Stimulated activated naive CD8-positive, alpha-beta T cell treated with anti-CD3 and anti-CD28 coated beads, Interleukin-15, amount 100 ng/mL, for 72 hours (primary cell): ENCODE results near the gene CATSPERB.
A peak's percentile ranks its signal among the peaks of the same experiment; 100 is the strongest.
"Not testable (repeated sequence)": the region's sequence is repeated elsewhere in the genome, so short reads cannot be mapped to it uniquely, and the experiment has no call there.

Source experiments
- ATAC-seq: fragments of 150-1000 bp; cut with Tn5 transposase; 2 replicates; pipeline ENCODE4 v1.10.0; 2021; ENCODE audit warnings: mild to moderate bottlenecking, moderate library complexity
- DNase-seq, 2 donors: peaks; one replicate each; pipeline ENCODE4 v3.0.0; 2021 to 2022
- H3K27ac Mint-ChIP-seq, 2 donors: one replicate each; pipeline ENCODE4 v1.8.0; 2022; ENCODE audit warnings: mild to moderate bottlenecking in 2 of 2, mixed read lengths in 2 of 2, moderate library complexity in 2 of 2
- H3K27me3 Mint-ChIP-seq: one replicate; pipeline ENCODE4 v1.8.0; 2022; ENCODE audit warnings: mixed read lengths
- H3K4me1 Mint-ChIP-seq: one replicate; pipeline ENCODE4 v1.8.0; 2022; ENCODE audit warnings: mild to moderate bottlenecking, mixed read lengths
- H3K4me3 Mint-ChIP-seq, 2 donors: one replicate each; pipeline ENCODE4 v1.8.0; 2022; ENCODE audit warnings: mild to moderate bottlenecking in 2 of 2, mixed read lengths in 2 of 2, moderate library complexity in 1 of 2
- H3K9me3 Mint-ChIP-seq, 2 donors: one replicate each; pipeline ENCODE4 v1.8.0; 2022; ENCODE audit warnings: mixed read lengths in 2 of 2

CATSPERB gene

DNA sequence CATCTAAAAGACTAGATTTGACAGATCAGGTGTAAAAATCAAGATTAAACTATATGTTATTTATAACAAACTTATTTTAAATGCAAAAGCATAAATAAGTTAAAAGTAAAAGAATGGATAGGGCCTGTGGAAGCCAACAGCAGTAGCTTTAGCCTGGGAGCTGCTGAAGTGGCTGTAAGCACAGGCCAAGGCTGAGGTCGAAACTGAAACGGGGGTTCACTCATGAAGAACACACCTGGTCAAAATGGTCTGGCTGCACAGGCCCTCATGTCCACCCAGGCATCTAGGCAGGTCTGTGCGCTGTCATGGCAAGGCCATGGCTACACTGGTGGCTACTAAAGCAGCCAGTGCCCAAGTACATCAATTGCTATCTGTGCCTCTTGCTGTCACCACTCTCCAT lies 23.1 kb downstream of the CATSPERB start:
- H3K27me3 Mint-ChIP-seq: peaks cover 6% of the 10 kb centered on the region

DNA sequence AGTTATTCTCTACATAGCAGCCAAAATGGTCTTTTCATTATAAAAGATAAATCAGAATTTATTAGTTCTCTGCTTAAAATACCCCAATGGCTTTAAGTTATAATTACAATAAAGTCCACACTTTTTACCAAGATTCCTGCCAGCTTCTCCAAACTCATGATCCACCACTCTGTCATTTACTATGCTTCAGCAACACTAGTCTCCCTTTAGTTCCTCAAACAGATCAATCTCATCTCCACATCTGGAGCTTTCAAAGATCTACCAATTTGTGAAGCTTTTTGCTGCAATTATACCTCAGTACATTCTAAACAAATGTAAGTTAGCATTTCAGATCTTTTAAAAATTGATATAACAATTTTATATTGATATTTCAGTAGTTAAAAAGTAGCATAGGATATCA lies 24.9 kb downstream of the CATSPERB start:
- ATAC-seq (no peak), DNase-seq (no peak)
- Mint-ChIP-seq H3K27me3 (peaks cover 6% of the 10 kb centered on the region), H3K9me3 (no peaks in the 10 kb centered on the region), H3K4me3 (no peak overlapping the region), H3K4me1 (no peaks in the 10 kb centered on the region), H3K27ac (no peak overlapping the region)

More for the DNA sequence above, 23.1 kb downstream of the CATSPERB start:
- Mint-ChIP-seq H3K9me3 (no peaks in the 10 kb centered on the region), H3K4me1 (no peaks in the 10 kb centered on the region), H3K4me3 (no peak overlapping the region), H3K27ac (no peak overlapping the region)
- ATAC-seq (no peak), DNase-seq (no peak)

DNA sequence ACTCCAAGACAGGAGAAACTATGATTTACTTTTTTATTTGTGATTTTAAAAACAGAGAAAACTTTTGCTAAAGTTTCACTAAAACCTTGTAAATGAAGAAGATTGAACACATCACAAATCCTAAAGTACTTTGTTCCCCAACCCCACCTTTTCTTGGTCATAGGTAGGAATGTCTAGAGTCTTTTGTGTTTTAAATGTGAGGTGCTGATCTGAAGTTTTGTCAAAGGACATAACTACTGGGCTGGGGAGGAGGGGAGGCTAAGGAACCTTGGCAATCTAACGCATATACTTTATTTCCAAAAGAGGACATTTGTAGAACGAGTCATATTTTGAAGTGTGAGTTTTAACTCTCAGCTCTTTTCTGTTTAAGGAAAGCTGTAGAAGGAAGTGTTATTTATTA lies 37.2 kb downstream of the CATSPERB start:
- peaks cover 18 to 25% of the 10 kb centered on the region in 2 donors for H3K9me3 Mint-ChIP-seq
- ATAC-seq (no peak), DNase-seq (no peak)
- no peaks in the 10 kb centered on the region for H3K27me3 Mint-ChIP-seq
- no peak overlapping the region for H3K27ac Mint-ChIP-seq
- no peak overlapping the region for H3K4me3 Mint-ChIP-seq
- peaks cover 6% of the 10 kb centered on the region for H3K4me1 Mint-ChIP-seq

DNA sequence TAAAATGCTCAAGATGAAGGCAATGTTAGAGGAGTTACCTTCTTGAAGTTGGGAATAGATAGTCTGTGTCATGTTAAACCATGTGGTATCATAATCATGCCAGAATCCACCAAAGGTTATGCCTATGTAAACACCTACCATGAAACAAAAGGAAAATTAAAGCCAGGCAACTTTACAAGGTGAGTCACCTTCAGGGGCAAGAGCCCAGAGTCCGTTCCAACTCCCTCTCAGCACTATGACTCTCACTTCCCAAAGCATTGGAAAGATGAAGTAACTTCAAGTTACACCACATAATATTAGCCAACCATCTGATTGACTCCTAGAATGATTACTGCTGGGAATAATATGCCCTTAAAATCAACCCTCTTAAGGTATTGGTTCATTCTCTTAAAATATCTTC lies 38.5 kb downstream of the CATSPERB start:
- Mint-ChIP-seq H3K27ac (no peak overlapping the region), H3K9me3 (peaks cover 18 to 25% of the 10 kb centered on the region in 2 donors), H3K27me3 (no peaks in the 10 kb centered on the region), H3K4me1 (peaks cover 6% of the 10 kb centered on the region), H3K4me3 (no peak overlapping the region)
- ATAC-seq (no peak), DNase-seq (no peak)

DNA sequence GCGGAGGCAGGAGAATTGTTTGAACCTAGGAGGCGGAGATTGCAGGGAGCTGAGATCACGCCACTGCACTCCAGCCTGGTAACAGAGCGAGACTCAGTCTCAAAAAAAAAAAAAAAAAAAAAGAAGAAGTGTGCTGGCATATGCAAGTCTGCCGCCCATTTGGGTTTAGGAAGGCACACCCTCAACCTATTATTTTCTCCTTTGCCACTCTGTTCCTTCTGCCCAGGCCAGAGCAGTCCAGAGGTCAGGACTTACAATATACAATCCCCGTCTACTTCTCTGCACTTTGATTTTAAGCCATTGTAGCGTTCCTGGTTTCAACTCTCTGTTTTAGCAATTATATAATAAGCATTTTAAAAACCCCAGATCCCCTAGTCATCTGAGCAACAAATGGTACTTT lies 39.8 kb downstream of the CATSPERB start:
- peaks cover 12 to 14% of the 10 kb centered on the region in 2 donors for H3K9me3 Mint-ChIP-seq
- H3K27ac Mint-ChIP-seq: no peak overlapping the region
- ATAC-seq (no peak), DNase-seq (no peak)
- no peaks in the 10 kb centered on the region for H3K27me3 Mint-ChIP-seq
- H3K4me3 Mint-ChIP-seq: no peak overlapping the region
- H3K4me1 Mint-ChIP-seq: peaks cover 6% of the 10 kb centered on the region

DNA sequence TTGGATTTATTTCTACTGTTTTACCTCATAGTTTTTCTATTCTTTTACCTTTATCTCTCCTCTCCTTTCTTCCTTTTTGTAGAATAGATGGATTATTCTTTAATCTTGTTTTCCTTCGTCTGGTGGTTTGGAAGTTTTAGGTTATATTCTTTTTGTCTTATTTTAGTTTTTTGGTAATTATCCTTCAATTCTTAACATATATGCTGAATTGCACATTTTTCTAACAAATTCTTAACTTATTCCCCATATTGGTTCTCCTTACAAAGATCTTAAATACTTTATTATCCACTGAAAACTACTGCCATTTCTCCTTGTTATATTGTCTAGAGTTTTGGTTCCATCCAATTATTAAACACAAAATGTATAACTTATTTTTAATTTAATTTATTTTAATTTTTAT lies 42.3 kb downstream of the CATSPERB start:
- no peak for ATAC-seq
- no peaks in the 10 kb centered on the region for H3K4me1 Mint-ChIP-seq
- peaks cover 11% of the 10 kb centered on the region in 2 donors for H3K9me3 Mint-ChIP-seq
- no peaks in the 10 kb centered on the region for H3K27me3 Mint-ChIP-seq
- no peak overlapping the region for H3K27ac Mint-ChIP-seq
- DNase-seq: no peak
- no peak overlapping the region for H3K4me3 Mint-ChIP-seq

DNA sequence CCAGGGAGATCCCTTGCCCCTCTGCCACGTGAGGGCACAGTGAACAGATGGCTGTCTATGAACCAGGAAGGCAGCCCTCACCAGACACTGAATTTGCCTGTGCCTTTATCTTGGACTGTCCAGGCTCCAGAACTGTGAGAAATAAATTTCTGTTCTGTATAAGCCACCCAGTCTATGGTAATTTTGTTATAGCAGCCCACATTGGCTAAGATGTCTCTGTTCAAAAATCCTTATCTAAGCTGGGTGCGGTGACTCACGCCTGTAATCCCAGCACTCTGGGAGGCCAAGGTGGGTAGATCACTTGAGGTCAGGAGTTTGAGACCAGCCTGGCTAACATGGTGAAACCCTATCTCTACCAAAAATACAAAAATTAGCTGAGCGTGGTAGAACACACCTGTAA lies 44.5 kb downstream of the CATSPERB start:
- not testable (repeated sequence) for H3K27me3 Mint-ChIP-seq, H3K4me3 Mint-ChIP-seq, ATAC-seq, H3K4me1 Mint-ChIP-seq, DNase-seq, H3K27ac Mint-ChIP-seq
- peaks cover 11 to 12% of the 10 kb centered on the region in 2 donors for H3K9me3 Mint-ChIP-seq

DNA sequence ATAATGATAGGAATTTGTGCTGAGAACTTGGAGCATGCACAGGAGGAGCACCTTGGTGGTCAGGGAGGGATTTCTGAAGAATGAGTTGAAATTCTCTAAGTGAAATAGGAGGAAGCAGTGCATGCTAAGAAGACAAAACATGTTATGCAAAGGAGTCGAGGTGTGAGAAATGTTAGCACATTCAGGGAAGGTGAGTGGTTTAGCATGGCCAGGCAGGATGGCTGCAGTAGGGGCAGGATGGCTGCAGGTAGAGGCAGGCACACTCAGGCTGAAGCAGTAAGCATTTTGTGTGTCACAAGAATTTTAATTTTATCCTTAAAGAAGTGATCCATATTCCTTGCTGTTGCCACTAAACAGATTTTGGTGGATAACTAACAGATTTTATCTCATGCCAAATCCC lies 46.3 kb downstream of the CATSPERB start:
- no peak for DNase-seq

DNA sequence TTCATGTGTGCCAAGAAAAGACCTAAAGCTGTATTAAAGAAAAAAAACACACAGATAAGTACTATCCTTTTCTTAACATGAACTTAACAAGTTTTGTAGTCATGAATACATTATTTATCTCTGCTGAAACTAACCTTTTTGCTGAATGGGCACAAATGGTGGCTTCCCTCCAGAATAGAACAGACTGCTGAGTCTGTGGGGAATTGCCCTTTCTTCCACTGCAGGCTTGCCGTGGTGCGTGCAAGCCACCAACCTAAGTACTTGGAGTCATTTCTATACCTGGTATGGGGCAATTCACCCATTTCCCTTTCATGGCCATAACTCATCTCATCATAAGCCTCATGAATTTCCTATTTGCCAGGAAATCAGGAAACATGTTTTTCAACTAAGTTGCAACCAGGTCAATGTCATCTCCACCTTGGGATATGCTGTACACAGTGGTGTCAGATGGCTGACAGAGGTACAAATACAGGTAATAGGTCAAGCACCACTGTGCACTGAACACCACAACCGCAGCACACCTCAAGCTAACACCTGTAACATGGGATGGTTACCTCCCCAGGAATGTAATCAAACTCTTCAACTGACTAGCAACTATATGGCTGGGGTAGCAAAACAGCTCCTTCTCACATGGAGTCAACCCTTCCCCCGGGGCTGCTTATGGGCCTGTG lies 49.9 kb downstream of the CATSPERB start:
- peak overlapping the region; percentile 41 to 54 for H3K4me3 Mint-ChIP-seq
- ATAC-seq: peak; percentile 98
- DNase-seq: peak in 1 of 2 donors; percentile 59
- no peaks in the 10 kb centered on the region for H3K27me3 Mint-ChIP-seq
- H3K27ac Mint-ChIP-seq: no peak overlapping the region
- H3K9me3 Mint-ChIP-seq: peaks cover 0 to 14% of the 10 kb centered on the region in 2 donors
- H3K4me1 Mint-ChIP-seq: peaks cover 22% of the 10 kb centered on the region

More for the DNA sequence above, 46.3 kb downstream of the CATSPERB start:
- no peak overlapping the region for H3K4me3 Mint-ChIP-seq
- H3K27me3 Mint-ChIP-seq: no peaks in the 10 kb centered on the region
- no peak for ATAC-seq
- no peak overlapping the region for H3K27ac Mint-ChIP-seq
- peaks cover 5 to 13% of the 10 kb centered on the region in 2 donors for H3K9me3 Mint-ChIP-seq
- H3K4me1 Mint-ChIP-seq: peaks cover 21% of the 10 kb centered on the region

DNA sequence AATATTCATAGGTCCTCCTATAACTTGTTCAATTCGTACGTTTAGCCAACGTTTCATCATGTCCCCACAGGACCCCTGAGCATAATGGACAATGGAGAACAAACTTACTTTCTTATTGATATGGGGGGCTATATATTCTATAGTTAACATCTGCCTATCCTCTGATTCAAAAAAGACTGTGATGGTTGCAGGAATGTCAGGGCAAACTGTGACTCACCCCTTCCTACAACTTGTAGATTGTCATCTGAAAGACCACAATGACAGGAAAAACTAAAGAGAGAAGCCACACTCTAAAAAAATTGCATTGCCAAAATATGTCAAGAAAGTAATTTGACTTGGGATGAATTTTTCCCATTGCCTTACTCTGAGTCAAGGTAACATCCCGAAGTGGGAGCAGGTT lies 50.8 kb downstream of the CATSPERB start:
- peaks cover 0 to 14% of the 10 kb centered on the region in 2 donors for H3K9me3 Mint-ChIP-seq
- H3K27ac Mint-ChIP-seq: peak overlapping the region in 1 of 2 donors; percentile 50
- H3K4me3 Mint-ChIP-seq: peak overlapping the region in 1 of 2 donors; percentile 18
- H3K27me3 Mint-ChIP-seq: no peaks in the 10 kb centered on the region
- DNase-seq (no peak), ATAC-seq (no peak)
- H3K4me1 Mint-ChIP-seq: peaks cover 22% of the 10 kb centered on the region

DNA sequence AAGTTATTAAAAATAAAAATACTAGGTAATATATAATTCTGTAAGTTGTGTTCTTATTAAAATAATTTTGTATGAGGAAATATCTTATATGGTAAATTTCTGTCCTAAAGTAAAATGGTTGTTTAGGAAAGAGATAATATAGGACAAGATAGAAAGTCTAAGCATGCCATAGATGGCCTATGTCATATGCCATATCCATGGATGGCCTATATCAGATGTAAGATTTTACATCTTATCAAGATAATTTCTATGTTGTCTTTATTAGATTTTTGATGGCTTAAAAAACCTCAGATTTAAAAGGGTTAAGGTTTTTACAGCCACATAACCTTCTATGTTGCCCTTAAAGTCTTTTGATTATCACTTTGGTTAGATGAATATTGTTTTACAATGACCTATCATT lies 52.6 kb downstream of the CATSPERB start:
- Mint-ChIP-seq H3K4me1 (peaks cover 22% of the 10 kb centered on the region), H3K9me3 (peaks cover 0 to 14% of the 10 kb centered on the region in 2 donors), H3K27me3 (no peaks in the 10 kb centered on the region), H3K4me3 (no peak overlapping the region), H3K27ac (no peak overlapping the region)
- ATAC-seq (no peak), DNase-seq (no peak)

DNA sequence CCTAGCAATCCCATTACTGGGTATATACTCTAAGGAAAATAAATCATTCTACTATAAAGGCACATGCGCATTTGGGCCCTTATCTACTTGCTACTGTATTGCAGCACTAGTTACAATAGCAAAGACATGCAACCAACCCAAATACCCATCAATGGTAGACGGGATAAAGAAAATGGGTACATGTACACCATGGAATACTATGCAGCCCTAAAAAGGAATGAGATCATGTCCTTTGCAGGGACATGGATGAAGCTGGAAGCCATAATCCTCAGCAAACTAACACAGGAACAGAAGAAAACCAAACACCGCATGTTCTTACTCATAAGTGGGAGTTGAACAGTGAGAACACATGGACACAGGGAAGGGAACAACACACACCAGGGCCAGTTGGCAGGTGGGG lies 54.2 kb downstream of the CATSPERB start:
- H3K27me3 Mint-ChIP-seq, H3K27ac Mint-ChIP-seq, H3K4me3 Mint-ChIP-seq, DNase-seq, ATAC-seq: not testable (repeated sequence)
- Mint-ChIP-seq H3K9me3 (peaks cover 0 to 14% of the 10 kb centered on the region in 2 donors), H3K4me1 (peaks cover 22% of the 10 kb centered on the region)

DNA sequence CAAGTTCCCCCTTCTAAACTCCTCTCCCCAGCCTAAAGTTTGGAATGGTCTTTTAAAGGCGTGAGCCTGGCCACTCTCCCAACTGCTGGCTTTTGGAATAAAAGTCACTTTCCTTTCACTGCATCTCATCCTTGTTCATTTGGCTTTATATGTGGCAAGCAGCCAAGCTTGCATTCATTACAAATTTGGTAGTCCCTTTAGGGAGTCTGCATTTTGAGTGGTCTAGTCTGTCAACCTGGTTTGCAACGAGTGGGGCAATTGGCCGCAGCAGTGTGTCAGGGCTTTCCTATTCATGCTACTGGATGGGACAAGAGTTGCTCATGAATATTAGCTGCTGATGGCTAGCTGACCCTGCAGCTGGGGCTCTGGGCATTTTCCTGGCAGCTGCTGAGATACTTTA lies 57.0 kb downstream of the CATSPERB start:
- H3K27me3 Mint-ChIP-seq: no peaks in the 10 kb centered on the region
- no peak overlapping the region for H3K4me3 Mint-ChIP-seq
- peaks cover 0 to 8% of the 10 kb centered on the region in 2 donors for H3K9me3 Mint-ChIP-seq
- DNase-seq: no peak
- H3K27ac Mint-ChIP-seq: no peak overlapping the region
- H3K4me1 Mint-ChIP-seq: no peaks in the 10 kb centered on the region
- ATAC-seq: no peak

DNA sequence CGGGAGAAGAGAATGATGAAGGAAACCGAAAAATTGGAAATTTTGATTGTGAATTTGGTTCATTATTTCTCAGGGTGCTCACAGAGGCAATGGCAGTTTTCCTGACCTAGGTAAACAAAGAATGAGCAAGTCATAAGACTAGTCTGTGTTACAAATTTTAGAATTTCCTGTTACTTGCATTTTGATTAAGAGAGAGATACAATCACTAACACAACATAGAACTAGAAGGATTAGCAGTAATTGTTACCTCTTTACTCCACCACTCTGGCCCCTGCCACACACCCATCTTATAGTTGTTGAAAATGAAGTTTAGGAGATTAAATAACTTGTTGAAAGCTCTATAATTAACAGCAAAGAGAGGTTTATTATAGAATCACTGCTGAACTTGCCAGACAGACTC lies 62.0 kb downstream of the CATSPERB start:
- H3K27me3 Mint-ChIP-seq: no peaks in the 10 kb centered on the region
- H3K4me3 Mint-ChIP-seq: no peak overlapping the region
- ATAC-seq (no peak), DNase-seq (no peak)
- H3K4me1 Mint-ChIP-seq: no peaks in the 10 kb centered on the region
- no peak overlapping the region for H3K27ac Mint-ChIP-seq
- H3K9me3 Mint-ChIP-seq: peaks cover 0 to 9% of the 10 kb centered on the region in 2 donors

DNA sequence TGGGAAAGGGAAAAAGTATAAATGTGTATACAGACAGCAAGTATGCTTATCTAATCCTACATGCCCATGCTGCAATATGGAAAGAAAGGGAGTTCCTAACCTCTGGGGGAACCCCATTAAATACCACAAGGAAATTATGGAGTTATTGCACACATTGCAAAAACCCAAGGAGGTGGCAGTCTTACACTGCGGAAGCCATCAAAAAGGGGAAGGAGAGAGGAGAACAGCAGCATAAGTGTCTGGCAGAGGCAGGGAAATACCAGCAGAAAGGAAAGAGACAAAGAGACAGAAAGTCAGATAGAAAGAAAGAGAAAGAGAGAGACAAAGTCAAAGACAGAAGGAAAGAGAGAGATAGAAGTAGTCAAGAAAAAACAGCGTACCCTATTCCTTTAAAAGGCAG lies 64.8 kb downstream of the CATSPERB start:
- H3K27me3 Mint-ChIP-seq, H3K9me3 Mint-ChIP-seq, H3K4me1 Mint-ChIP-seq, H3K27ac Mint-ChIP-seq, DNase-seq, ATAC-seq, H3K4me3 Mint-ChIP-seq: not testable (repeated sequence)

DNA sequence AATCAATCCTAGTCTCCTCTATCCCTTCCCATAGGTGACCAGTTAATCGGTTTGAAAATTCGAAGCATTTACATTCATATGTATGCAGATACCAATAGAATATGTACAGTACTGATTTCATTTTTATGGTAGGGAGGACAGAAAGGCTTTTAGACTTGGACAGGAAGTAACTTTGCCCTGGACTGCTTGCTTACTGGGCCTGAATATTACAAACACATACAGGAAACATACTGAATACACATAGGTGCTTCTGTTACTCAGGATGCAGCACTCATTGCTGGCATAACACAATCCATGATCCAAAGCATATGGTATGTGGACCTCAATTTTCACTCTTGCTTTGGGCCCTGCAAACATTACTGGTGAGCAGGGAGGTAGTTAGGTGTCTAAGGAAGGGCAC lies 71.1 kb downstream of the CATSPERB start:
- H3K27ac Mint-ChIP-seq: no peak overlapping the region
- ATAC-seq: no peak

DNA sequence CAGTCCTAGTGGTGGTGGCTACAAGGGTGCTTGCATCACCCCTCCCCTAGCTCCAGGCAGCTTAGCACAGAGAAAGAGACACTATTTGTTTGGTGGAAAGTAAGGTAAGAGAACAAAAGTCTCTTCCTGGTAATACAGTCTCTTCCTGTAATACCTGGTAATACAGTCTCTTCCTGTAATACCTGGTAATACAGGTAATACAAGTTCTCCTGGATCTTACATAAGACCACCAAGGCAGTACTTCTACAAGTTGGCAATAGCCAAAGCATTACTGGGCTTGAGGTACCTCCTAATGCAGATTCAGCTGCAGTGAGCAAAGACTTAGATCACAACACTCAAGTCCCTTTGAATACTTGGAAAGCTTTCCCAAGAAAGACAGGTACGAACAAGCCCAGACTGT lies 77.0 kb downstream of the CATSPERB start:
- H3K4me1 Mint-ChIP-seq: no peaks in the 10 kb centered on the region
- H3K27ac Mint-ChIP-seq: no peak overlapping the region
- H3K9me3 Mint-ChIP-seq: peaks cover 0 to 12% of the 10 kb centered on the region in 2 donors
- ATAC-seq (no peak), DNase-seq (no peak)
- H3K4me3 Mint-ChIP-seq: no peak overlapping the region
- no peaks in the 10 kb centered on the region for H3K27me3 Mint-ChIP-seq

More for the DNA sequence above, 71.1 kb downstream of the CATSPERB start:
- DNase-seq: no peak
- Mint-ChIP-seq H3K27me3 (no peaks in the 10 kb centered on the region), H3K4me1 (no peaks in the 10 kb centered on the region), H3K4me3 (no peak overlapping the region), H3K9me3 (peaks cover 0 to 5% of the 10 kb centered on the region in 2 donors)
